Measurements from ENCODE around the gene IL7R.

DNA sequence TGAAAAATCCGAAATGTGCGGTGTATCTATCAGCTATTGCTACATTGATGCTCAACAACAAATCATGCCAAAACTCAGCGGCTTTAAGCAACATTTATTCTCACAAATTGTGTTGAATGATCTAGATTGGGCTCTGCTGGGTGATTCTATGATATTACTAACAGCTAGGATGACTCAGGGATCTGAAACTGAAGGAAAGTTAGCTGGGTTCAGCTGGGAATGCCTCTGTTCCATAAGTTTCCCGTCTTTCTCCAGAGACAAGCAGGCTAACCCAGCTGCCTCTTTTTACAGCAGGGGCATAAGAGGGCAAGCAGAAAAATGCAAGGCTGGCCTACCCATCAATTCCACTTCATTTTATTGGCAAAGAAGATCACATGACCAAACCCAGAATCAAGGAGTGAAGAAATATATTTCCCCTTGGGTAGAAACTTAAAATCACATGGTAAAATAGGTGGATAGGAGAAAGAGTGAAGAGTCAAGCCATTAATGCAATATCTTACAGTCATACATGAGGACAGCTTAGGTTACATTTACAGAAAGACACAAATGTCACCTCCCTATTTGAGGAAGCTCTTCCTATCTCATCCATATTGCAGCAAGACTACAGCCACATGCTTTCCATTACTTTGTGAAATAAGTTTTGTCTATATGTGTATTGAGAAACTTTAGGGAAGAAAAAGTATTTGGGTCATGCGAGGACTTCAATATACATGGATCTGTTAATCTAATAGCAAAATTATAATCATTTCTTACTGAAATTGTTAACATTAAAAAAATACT, 30.8 kb downstream of the IL7R start:
- TF ChIP-seq, protein P1, sequence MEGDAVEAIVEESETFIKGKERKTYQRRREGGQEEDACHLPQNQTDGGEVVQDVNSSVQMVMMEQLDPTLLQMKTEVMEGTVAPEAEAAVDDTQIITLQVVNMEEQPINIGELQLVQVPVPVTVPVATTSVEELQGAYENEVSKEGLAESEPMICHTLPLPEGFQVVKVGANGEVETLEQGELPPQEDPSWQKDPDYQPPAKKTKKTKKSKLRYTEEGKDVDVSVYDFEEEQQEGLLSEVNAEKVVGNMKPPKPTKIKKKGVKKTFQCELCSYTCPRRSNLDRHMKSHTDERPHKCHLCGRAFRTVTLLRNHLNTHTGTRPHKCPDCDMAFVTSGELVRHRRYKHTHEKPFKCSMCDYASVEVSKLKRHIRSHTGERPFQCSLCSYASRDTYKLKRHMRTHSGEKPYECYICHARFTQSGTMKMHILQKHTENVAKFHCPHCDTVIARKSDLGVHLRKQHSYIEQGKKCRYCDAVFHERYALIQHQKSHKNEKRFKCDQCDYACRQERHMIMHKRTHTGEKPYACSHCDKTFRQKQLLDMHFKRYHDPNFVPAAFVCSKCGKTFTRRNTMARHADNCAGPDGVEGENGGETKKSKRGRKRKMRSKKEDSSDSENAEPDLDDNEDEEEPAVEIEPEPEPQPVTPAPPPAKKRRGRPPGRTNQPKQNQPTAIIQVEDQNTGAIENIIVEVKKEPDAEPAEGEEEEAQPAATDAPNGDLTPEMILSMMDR (IDR thresholded peaks at IDR 0.05): no peak
- no peak for TF ChIP-seq POLR2A (IDR thresholded peaks at IDR 0.05)
- no peak for TF ChIP-seq POLR2AphosphoS5 (IDR thresholded peaks at IDR 0.05)
